LNCAP (cell line): ENCODE data around the gene KLHL30.

Experiments
- CTCF ChIP-seq: fragments of 450-650 bp; IDR thresholded peaks from 2 replicates; pipeline ENCODE4 v1.5.1; 2017; ENCODE audit warnings: mild to moderate bottlenecking

Gene KLHL30

GRCh38 chr2:238170386-238171071 lies 32.1 kb downstream of the KLHL30 start:
- no peak for TF ChIP-seq CTCF

- TF ChIP-seq CTCF: no peak
Measured at GRCh38 chr2:238171575-238172187, 33.2 kb downstream of the KLHL30 start.

- no peak for TF ChIP-seq CTCF
Measured at GRCh38 chr2:238172439-238172838, 34.0 kb downstream of the KLHL30 start.

DNA sequence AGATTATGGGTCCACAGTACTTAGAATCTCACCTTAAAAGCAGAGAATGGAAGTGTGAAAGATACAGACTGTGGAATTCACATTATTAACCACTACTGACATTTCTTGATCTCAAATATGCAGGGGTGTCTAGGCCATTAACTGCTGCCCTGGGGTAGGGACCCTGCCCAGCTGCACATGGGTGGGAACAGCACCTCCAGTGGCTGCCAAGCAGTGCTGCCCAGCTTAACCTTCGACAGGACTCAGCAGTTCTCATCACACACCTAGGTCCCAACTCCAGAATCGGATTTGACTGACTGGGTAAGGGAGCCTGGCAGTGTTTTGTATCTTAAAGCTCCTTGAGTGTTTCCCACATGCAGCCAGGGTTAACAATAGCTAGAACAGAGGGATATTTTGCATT lies 35.2 kb downstream of the KLHL30 start:
- TF ChIP-seq CTCF: no peak

DNA sequence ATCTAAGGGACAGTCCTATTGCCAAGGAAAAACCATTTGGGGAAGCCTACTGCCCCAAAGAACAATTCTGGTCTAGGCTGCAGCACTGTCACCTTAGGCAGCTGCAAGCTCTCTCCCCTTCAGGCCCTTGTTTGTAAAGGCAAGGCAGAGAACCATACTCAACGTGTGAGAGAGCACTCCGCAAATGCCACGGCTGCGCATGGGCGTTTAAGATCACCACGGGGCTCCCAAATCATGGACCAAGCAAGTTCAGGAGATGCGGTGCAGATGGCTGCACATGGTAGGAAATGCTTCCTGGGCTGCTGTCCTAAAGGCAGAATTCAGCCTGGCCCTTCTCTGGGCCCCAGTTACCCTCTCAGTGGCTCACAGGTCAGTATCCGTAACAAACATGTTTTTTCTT lies 35.8 kb downstream of the KLHL30 start:
- TF ChIP-seq CTCF: no peak

DNA sequence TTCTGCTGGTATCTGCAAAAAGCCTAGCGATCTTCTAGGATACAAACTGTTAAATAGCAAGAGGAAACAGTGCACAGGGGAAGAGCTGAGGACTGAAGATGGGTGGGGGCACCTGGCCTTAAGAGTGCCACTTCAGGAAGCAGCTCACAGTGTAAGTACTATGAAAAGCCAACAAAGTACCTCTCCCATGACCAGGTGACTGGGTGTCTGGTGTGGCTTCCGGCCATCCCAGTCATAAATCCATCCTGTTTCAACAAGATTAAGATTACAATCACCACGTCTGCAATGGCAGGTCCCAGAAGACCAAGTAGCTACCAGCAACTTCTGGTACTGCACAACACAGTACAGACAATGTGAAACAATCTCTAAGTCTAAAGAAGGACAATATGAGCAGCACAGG lies 36.2 kb downstream of the KLHL30 start:
- no peak for TF ChIP-seq CTCF

GRCh38 chr2:238176613-238177012 lies 38.1 kb downstream of the KLHL30 start:
- TF ChIP-seq CTCF: no peak
